HG03342 (cell line): Measurements from ENCODE around the gene ITGAV.
A peak's percentile ranks its signal among the peaks of the same experiment; 100 is the strongest.

Experiments used
- ATAC-seq: cut with Tn5 transposase; IDR thresholded peaks from one replicate; pipeline ENCODE4 v1.9.1; 2021; ENCODE audit warnings: mild to moderate bottlenecking, moderate library complexity; ENCODE audit not compliant: unreplicated experiment

Gene ITGAV

DNA sequence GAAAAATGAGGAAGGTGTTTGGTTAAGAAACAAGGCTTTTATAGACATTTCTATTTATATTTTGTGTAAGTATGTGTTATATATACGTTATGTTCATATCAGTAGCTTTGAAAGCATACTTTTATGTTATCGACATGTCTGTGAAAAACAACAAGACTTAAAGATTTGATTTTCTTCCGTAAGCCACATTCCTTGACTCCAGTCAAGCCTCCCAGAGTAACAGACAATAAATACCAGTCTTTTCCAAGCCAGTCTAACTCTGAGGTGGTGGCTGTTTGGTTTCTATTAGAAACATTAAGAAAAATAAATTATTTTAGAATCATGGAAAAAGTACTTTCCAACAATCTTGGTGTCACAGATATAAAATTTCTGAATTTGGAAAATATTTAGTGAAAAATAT, 16.3 kb upstream of the ITGAV start:
- no peak for ATAC-seq

DNA sequence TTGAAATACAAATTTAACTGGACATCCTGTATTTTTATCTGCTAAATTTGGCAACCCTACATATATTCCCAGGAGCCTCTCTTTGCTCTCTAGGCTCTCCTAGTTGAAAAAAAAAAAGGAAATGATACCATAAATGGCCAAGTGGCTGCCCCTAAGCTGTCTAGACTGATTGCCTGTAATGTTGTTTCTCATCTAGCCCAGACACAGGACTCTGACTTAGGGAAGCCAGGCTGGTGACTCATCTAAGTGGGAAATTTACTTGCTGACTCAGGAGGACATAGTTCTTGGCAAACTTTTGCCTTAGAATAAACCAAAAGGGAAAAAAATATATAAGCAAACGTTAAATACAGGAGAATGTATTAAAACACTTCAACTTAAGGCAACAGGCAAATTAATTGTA, 14.6 kb upstream of the ITGAV start:
- ATAC-seq = peak; percentile 65

DNA sequence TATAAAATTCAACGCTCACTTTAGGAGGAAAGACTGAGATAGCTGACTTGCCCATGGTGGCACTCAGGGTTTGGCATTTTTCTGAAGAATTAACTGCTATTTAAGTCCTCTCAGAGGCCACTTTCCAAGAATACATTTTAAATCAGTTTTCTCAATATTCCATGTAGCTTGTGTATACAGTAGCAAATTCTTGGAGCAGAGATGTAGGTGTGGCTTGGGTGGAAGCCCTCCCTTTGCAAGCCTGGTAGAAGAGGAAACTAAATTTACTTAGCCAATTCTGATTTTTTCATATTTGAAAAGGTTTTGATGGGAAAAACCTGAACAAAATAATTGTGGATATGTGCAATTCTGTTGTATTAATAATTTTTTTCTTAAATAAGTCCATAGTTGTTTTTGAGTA, 14.0 kb upstream of the ITGAV start:
- no peak for ATAC-seq

DNA sequence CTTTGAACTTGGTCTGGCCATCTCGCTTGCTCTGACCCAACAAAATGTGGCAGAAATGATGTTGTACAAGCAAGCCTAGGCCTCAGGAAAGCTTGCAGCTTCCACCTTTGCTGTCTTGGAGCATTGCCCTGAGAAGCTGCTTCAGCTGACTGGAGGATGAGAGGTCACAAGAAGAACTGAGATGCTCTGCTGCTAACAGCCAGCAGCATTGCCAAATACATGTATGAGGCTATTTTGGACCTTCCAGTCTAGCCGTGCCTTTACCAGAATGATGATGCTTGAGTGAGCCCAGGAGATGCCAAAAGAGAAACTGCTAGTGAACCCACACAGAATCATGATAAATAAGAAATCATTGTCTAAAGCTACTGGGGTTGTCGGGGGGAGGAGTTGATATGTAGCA, 13.2 kb upstream of the ITGAV start:
- no peak for ATAC-seq

DNA sequence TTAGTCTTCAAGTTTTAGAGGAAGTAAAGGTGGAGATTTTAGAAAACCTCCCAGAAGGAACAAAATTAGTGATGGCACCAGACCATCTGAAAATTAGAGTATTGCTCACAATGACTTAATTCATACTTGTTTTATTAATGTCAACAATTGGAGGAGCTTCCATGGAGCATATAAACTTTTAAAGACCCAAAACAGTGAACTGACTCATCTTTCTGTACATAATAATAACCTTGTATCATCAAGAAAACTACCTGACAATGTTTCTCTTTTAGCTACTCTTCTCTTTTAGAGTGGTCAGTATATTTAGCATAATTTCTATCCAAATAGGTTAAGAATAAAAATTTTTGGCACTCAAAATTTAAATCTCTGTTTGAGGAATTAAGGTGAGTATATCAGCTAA, 7.2 kb upstream of the ITGAV start:
- no peak for ATAC-seq

DNA sequence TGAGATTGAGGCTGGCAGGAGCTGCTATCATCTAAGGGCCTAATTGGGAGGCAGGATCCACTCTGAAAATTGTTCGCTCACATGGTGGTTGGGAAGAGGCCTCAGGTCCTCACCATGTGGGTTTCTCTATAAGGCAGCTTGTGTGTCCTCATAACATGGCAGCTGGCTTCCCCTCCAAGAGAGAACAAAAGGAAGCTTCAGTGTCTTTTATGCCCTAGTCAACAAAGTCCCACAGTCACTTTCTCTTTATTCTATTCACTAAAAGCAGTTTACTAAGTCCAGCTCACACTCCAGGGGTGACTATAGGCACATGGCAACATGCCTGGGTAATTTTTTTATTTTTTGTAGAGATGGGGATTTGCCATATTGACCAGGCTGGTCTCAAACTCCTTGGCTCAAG, 5.8 kb upstream of the ITGAV start:
- ATAC-seq = no peak

DNA sequence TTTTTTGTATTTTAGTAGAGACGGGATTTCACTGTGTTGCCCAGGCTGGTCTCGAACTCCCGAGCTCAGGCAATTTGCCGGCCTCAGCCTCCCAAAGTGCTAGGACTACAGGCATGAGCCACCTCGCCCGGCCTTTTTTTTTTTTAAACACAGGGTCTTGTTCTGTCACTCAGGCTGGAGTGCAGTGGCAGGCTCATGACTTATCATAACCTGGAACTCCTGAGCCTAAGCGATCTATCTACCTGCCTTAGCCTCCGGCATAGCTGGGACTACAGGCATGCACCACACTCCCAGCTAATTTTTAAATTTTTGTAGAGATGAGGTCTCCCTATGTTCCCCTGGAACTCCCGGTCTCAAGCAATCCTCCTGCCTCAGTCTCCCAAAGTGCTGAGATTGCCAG, 1.4 kb upstream of the ITGAV start:
- ATAC-seq = no peak

DNA sequence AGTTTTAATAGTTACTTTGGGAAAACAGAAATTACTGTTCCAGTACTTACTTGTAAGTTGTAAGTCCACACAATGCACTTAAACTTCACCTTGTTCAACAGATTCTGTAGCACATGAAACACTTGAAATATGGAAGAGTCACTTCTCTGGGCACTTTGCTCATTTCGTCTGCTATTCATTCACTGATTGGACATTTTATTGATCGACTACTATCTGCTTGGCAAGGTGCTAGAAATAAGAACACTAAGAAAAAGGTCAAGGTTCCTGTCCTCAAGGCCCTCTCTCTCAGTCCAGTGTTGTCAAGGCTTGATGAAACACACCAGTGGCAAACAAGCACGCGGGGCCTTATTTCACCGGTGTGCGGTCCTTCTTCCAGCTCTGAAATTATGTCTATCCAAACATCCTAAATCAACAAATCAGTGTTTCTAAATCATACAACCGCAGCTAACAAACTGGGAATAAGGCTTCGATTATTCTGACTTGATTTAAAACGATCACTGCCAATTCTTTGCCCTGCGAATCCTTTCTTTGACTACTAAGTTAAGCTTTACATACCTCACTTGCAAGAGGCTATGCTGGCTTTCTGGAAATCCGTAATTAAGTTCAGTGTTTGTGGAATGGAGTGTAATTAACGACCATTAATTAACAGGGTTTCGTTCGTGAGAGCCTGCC, 780 bp upstream of the ITGAV start:
- ATAC-seq = no peak

DNA sequence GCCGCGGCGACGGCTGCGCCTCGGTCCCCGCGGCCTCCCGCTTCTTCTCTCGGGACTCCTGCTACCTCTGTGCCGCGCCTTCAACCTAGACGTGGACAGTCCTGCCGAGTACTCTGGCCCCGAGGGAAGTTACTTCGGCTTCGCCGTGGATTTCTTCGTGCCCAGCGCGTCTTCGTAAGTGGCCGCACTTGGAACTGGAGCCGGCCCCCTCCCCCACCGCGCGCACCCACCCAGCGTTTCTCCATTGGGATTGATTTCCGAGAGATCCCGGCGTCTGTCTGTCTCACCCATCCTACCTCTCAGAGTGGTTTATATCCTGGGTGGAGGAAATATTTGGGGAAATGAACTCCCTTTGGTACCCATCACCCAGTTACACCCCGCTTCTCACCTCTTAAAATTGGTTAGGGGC, 498 bp downstream of the ITGAV start:
- ATAC-seq = no peak

DNA sequence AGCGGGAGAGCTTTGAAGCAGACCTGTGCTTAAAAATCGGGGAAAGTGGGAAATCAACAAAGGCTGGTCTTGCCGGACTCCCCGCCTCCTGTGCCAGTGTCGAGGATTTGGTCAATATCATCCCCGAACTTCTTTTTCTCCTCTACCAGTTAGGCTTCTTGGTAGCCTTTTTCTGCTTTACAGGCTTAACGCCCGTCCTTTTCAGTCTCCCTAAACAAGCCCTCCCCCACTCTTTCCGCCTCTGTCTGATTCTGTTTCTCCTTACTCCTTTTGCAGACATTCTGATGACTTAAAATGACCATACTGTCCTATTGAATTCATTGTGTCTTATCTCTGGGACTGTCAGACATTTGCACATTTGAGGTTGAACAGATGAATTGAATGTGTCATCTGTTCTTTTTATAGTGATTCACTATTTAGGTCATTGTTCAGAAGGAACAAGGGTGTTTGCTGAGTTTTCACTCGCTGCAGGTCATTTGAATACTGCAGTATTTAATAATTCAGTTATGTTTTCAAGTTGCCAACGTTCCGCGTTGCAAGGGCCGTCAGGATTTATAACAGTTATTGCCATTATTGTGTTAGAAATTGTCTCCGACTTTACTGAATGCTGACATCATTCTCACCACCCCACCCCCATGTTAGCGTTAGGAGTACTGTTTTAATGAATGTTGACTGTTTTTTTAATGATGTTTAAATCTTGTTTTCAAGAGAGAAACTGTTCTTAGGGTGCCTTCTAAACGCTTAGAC, 1.1 kb downstream of the ITGAV start:
- peak; percentile 18 for ATAC-seq

DNA sequence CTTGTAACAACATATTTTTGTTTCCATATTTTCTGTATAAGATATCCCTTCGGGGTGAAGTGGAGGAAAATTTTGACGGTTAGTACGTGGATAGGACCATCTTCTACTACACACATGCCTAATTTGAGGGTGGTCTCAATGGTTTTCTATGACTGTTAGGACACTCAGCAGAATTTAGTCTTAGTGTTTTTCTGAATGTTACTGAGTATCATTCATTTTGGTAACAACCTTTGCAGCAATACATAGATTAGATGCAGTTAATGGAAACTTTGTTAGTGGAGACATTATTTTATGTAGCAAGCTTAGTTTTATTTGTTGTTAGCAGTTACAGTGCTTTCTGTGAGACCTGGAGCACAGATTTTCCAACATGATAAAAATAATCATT, 1.6 kb downstream of the ITGAV start:
- no peak for ATAC-seq

DNA sequence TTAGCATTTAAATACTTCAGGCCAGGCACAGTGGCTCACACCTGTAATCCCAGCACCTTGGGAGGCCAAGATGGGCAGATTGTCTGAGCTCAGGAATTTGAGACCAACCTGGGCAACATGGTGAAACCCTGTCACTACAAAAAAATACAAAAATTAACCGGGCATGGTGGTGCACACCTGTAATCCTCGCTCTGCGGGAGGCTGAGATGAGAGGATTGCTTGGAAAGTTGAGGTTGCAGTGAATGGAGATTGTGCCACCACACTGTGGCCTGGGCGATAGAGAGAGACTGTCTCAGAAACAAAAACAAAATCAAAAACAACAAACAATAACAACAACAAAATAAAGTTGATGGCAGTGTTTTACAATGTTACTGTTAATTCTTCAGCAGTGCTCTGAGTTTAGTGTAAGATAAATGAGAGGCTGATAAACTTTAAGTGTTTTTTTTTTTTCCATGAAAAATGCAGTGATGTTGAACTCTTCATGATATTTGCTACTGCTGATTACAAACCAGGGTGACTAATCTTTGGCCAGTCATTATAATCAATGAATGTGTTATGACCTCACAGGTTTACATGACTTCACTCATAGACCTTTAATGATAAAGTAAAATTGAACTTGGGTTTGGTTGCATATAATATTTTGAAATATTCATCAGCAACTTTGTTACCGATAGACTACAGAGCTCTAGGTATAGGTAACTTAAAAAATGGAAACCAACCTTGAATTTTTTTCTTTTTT, 2.5 kb downstream of the ITGAV start:
- no peak for ATAC-seq

DNA sequence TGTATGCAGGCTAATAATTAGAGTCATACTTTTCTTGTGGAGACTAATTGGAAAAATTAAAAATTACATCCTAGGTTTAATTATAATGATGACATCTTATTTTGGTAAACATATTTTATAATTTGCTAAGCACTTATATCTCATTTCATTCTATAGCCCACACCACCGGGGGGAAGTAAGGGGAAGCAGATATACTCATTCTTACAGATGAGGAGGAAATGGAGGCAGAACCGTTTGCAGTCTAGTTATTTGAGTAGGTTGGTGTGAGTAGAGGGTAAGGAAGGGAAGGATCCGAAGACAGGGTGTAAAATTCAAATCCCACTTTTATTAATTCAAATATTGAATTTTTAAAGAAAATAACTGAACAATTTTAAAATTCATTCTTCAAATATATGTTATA, 3.7 kb downstream of the ITGAV start:
- no peak for ATAC-seq

DNA sequence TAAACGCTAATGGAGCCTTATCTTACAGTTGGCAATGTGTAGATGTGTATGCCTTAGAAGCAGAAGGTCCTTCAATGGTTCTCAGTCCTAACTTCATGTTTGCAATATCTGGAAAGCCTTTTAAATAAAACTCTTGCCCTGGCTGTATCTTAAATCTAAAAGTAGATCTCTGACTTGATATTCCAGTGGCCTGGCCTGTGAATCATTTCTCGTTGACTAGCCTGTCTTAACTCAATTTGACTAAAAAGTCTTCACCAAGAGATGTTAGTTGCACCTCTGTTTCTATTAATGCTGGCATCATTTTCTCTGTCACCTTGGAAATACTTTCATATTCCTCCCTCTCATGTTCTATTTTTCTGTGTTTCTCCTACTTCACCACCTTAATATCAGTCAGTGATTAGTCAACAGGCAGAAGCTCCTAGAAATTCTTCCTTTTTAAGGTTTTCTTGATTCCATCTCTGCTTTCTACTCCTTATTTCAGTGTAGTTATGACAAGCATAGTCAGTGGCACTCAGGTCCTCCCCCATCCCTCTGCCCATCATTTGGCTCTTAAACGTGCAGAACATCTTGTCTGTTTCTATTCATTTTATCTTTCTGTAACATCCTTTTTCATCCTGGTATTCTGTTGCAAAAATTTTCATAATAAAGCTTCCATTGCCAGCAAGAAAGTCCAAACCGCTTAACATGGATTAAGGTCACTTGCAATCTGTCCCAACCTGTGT, 4.3 kb downstream of the ITGAV start:
- ATAC-seq = no peak

DNA sequence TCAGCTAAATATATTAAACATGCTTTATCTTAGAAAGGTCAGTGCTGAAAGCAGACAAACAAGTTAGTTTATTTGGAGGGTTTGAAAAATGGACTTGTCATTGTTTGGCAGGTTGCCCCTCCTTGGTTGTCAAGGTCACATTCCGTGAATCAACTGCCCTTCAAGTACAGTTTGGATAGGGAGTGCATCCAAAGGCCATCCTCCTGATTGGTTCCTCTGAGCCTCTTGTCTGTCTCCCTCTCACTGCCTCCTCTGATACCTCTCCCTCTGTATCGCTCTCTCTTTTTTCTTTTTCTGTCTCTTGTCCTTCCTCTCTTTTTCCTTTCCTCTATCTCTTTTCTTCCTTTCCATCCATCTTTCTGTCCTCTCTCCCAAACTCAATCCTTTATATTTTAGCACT, 5.4 kb downstream of the ITGAV start:
- no peak for ATAC-seq

DNA sequence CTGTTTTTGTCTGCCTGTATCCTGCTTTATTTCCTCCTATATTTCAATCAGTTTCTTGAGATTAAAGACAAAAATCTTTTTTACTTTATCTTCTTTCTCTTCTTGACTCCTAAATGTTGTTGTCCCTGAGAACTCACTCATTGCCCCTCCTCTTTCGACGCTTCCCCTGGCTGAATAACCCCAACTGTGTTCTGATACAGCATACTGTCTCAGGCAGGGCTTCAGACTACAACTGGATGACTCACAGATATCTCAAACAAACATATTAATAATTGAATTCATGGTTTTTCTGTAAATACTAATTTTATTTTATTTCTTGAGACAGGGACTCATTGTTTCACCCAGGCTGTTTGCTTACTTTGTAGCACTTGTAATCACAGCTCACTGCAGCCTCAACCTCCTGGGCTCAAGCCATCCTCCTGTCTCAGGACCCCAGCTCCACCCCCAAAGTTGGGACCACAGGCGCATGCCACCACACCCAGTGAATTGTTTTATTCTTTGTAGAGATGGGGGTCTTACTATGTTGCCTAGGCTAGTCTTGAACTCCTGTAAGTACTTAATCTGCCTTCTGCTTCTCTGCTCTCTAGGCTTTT, 9.4 kb downstream of the ITGAV start:
- no peak for ATAC-seq

DNA sequence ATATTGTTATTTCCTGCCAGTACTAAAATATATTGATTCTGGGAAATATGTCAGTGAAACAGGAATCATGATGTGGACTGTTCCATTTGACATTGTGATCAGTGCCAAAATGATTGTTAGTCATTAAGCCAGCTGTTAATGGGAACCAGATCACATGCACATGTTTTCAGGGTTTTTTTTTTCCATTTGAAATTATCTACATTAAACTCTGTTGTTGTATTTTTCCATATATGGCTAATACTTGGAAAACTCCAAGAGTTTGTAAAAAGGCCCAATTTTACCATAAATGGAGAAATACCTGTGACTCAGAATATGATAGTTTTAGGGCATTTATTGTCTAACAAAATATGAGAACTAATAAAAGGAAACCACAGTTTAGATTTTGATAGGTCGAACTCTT, 13.4 kb downstream of the ITGAV start:
- no peak for ATAC-seq

DNA sequence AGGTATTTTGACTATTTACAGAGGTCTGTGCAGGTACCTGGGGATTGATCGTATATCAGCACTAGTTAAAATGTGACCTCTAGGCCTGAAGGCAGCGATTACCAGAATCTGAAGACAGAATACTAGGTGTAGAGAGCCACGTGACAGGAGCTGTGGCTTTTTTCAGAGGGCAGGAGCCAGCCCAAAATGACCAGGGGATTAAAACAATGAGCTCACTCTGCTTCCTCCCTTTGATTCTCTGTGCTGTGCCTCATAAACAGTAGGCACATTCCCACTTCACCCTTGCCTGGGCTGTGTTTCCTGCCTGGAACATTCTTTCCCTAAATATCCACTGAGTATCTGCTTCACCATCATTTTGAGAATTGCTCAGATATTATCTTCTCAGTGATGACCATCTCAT, 15.2 kb downstream of the ITGAV start:
- no peak for ATAC-seq

DNA sequence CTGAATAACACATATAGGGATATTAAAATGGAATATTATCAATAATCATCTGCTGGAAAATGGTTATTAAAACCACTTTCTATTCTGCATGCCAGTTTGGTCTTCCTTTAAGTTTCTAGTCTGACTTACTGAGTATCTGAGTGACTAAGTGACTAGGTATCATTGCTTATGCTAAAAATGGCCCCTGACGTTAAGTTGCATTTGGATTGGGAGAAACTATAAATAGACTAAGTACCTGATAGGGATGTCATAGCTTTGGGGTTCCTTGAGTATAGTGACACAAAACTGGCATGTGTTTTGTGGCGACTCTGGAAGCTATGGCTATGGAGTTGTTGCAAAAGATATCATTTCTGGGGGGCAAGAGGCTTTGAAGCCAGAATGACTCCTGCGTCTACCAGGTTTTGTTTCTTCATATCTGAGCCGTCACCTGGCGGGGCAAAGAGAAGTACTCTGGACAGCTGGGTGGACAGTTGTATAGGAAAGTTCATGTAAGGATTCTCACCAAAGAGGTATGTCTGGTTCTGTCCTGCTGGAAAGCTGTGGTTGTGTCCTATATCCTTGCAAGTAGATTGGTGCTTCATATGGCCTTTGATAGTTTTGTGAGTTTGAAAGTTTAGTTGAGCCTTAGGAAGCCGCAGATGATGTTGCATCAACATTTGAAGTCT, 17.9 kb downstream of the ITGAV start:
- no peak for ATAC-seq

DNA sequence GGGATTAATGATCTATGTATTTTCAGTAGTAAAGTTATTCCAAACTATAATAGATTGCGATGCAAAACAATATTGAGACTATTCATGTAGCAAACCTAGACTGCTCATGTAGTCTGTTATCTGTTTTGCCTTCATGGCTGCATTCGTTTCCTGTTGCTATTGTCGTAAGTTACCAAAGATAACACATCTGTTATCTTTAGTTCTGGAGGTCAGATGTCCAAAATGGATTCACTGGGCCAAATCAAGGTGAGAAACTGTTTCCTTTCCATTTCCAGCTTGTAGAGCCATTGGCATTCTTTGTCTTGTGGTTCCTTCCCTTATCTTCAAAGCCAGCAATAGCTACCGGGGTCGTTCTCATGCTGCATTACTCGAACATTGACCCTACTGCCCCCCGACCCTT, 20.9 kb downstream of the ITGAV start:
- ATAC-seq = no peak

DNA sequence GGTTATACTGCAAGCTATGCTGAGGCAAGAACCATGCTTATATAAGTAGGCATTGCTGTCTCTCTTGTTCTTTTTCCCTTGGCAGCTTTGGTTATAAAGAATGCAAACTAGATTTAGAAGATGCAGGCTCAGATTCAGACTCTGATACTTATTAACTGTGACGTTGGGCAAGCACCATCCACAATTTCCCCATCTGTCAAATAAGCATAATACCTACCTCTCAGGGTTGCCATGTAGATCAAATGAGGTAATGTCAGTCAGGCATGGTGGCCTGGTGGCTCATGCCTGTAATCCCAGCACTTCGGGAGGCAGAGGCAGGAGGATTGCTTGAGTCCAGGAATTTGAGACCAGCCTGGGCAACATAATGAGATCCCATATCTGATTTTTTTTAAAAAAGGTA, 21.7 kb downstream of the ITGAV start:
- no peak for ATAC-seq
